K562 (cell line): ENCODE measurements around the gene ADAMTSL3. TPM values are rescaled to one million over a fixed set of nuclear protein-coding genes. Genes with fewer than 3 reads are reported as not detected.

ENCODE experiments used
- ATAC-seq: fragments of 200-7000 bp; cut with Tn5 transposase; 3 replicates; pipeline ENCODE4 v1.9.1; 2020; ENCODE audit warnings: moderate library complexity
- BruUV-seq: library from RNA; stranded (reverse); fragments of 400-500 nt; replicated peaks from 2 replicates; lab custom pipeline; 2021; lab: Mats Ljungman, UMichigan
- CTCF ChIA-PET: fragments of 300-600 bp; formaldehyde crosslinking; extraction: SDS; loops from one replicate; lab custom pipeline; 2021; ENCODE audit warnings: low intra/inter-chr PET ratio; lab: Yijun Ruan, JAX
- POLR2A ChIA-PET: fragments of 300-600, 350-650 bp; sonication (Branson Sonifier 250); formaldehyde crosslinking; extraction: SDS; loops from one replicate; lab custom pipeline; 2021; ENCODE audit warnings: antibody characterized with exemption, inconsistent platforms; lab: Yijun Ruan, JAX
- DNase-seq, 4 experiments: peaks; one replicate each; pipeline versions ENCODE4 v3.0.0 to v3.0.0-alpha.2; 2011 to 2018; ENCODE audit warnings: low spot score in 3 of 4, mixed read lengths in 3 of 4; ENCODE audit errors: extremely low read depth in 1 of 4
- FAIRE-seq: peaks from 2 replicates; lab custom pipeline; 2011; peaks lifted over from hg19 to GRCh38; lab: Jason Lieb, UNC
- H2AFZ ChIP-seq: 2 replicates; pipeline ENCODE4 v1.6.0; 2011; ENCODE audit warnings: low read depth, low read length, control low read depth, inconsistent platforms
- H3K27ac ChIP-seq: fragments of 200-600 bp; 3 replicates; pipeline ENCODE4 v1.8.0; 2011; ENCODE audit warnings: low read depth, mild to moderate bottlenecking, control low read depth, inconsistent platforms, low read length, moderate library complexity, mixed read lengths; ENCODE audit errors: extremely low read depth
- H3K27me3 ChIP-seq, 2 experiments: fragments of 300-600 bp in 1 of 2; 2 replicates in 1 of 2; 3 replicates in 1 of 2; pipeline versions ENCODE4 v1.6.0 to v1.8.0; 2011; ENCODE audit warnings: inconsistent platforms in 2 of 2, low read length in 2 of 2, mild to moderate bottlenecking in 1 of 2, mixed read lengths in 1 of 2, moderate library complexity in 1 of 2; ENCODE audit not compliant: control insufficient read depth in 2 of 2, insufficient read depth in 2 of 2
- H3K36me3 ChIP-seq: fragments of 300-600 bp; 3 replicates; pipeline ENCODE4 v1.8.0; 2011; ENCODE audit warnings: mild to moderate bottlenecking, low read length, inconsistent platforms; ENCODE audit not compliant: control insufficient read depth, insufficient read depth
- H3K4me1 ChIP-seq, 2 experiments: fragments of 200-600 bp in 1 of 2; replicated peaks in 1 of 2; 2 replicates in 1 of 2; 3 replicates in 1 of 2; pipeline versions ENCODE4 v1.5.1 to v1.8.0; 2011; ENCODE audit warnings: inconsistent platforms in 2 of 2, low read length in 2 of 2, mild to moderate bottlenecking in 1 of 2, mixed read lengths in 1 of 2, moderate library complexity in 1 of 2; ENCODE audit not compliant: control insufficient read depth in 2 of 2, insufficient read depth in 2 of 2
- H3K4me2 ChIP-seq: 2 replicates; pipeline ENCODE4 v1.6.1; 2011; ENCODE audit warnings: low read length, control low read depth, inconsistent platforms, mixed read lengths; ENCODE audit not compliant: insufficient read depth
- H3K4me3 ChIP-seq: fragments of 200-600 bp; sonication (generic), shearing (Covaris generic); 2 replicates; pipeline ENCODE4 v1.5.1; 2016; ENCODE audit warnings: control low read depth, inconsistent platforms
- H3K79me2 ChIP-seq: fragments of 200-600 bp; 3 replicates; pipeline ENCODE4 v1.8.0; 2011; ENCODE audit warnings: low read length, inconsistent platforms; ENCODE audit not compliant: control insufficient read depth, insufficient read depth
- H3K9ac ChIP-seq, 2 experiments: 2 replicates each; pipeline versions ENCODE4 v1.6.0 to v1.6.1; 2011; ENCODE audit warnings: low read depth in 2 of 2, low read length in 2 of 2, control low read depth in 1 of 2, inconsistent platforms in 1 of 2, mild to moderate bottlenecking in 1 of 2, mixed read lengths in 1 of 2; ENCODE audit not compliant: insufficient read depth in 1 of 2
- H3K9me1 ChIP-seq: one replicate; pipeline ENCODE4 v1.6.0; 2011; ENCODE audit warnings: inconsistent platforms, mild to moderate bottlenecking, low read length, moderate library complexity; ENCODE audit not compliant: control insufficient read depth, insufficient read depth
- H3K9me3 ChIP-seq: replicated peaks from 2 replicates; pipeline ENCODE4 v1.5.1; 2011; ENCODE audit warnings: low read depth, low read length, inconsistent platforms; ENCODE audit not compliant: control insufficient read depth, insufficient read depth
- H4K20me1 ChIP-seq: replicated peaks from 2 replicates; pipeline ENCODE4 v1.6.1; 2011; ENCODE audit warnings: low read length, inconsistent platforms, mixed read lengths; ENCODE audit not compliant: control insufficient read depth, insufficient read depth
- CREB3L1 ChIP-seq: fragments of 450-650 bp; IDR thresholded peaks from 2 replicates; pipeline ENCODE4 v1.6.1; 2014; ENCODE audit warnings: low read depth, mild to moderate bottlenecking, moderate library complexity, borderline replicate concordance
- GATA2 ChIP-seq: sonication (generic); formaldehyde crosslinking; IDR thresholded peaks from 2 replicates; pipeline ENCODE4 v1.4.0; 2020; ENCODE audit warnings: mild to moderate bottlenecking, missing genetic modification reagents
- LEF1 ChIP-seq: fragments of 450-650 bp; IDR thresholded peaks from 2 replicates; pipeline ENCODE4 v1.6.1; 2016; ENCODE audit warnings: mild to moderate bottlenecking
- MBD2 ChIP-seq: sonication (generic); IDR thresholded peaks from 2 replicates; pipeline ENCODE4 v1.6.1; 2016; ENCODE audit warnings: low read depth, borderline replicate concordance
- MECOM ChIP-seq: fragments of 250-450 bp; sonication (Bioruptor Pico); IDR thresholded peaks from 2 replicates; pipeline ENCODE4 v1.8.0; 2022; ENCODE audit warnings: inconsistent platforms
- NBN ChIP-seq: fragments of 450-650 bp; IDR thresholded peaks from 2 replicates; pipeline ENCODE4 v1.6.1; 2016; ENCODE audit warnings: low read depth, mild to moderate bottlenecking
- NFIC ChIP-seq: fragments of 450-650 bp; IDR thresholded peaks from 2 replicates; pipeline ENCODE4 v1.6.1; 2017; ENCODE audit warnings: mild to moderate bottlenecking, inconsistent platforms
- ZNF143 ChIP-seq: sonication (generic); formaldehyde crosslinking; IDR thresholded peaks from 2 replicates; pipeline ENCODE4 v1.9.0; 2022; ENCODE audit warnings: mild to moderate bottlenecking, missing genetic modification reagents
- ZNF324 ChIP-seq: fragments of 250-450 bp; sonication (Bioruptor Pico); IDR thresholded peaks from 2 replicates; pipeline ENCODE4 v1.4.0; 2020; ENCODE audit warnings: mild to moderate bottlenecking
- ZNF384 ChIP-seq: IDR thresholded peaks from 2 replicates; pipeline ENCODE4 v1.6.1; 2012; ENCODE audit warnings: low read depth, low read length, improper control_type of control experiment
- in situ Hi-C: fragments of 300-500 bp; cut with MboI; formaldehyde crosslinking; loops from 4 replicates; pipeline ENCODE4 v1.15.0; 2018; ENCODE audit warnings: inconsistent platforms, mixed read lengths
- intact Hi-C: fragments of 100-400 bp; cut with micrococcal nuclease; formaldehyde crosslinking; loops from 2 replicates; pipeline ENCODE4 v1.14.2; 2022
- polyA plus RNA-seq, 8 experiments: library from polyadenylated mRNA; depleted of rRNA in 4 of 8; stranded (reverse) in 5 of 8; unstranded in 3 of 8; fragments of >200 nt; fragmentation: Nextera tagmentation in 2 of 8; fragmentation: Illumina TruSeq in 1 of 8; extraction: Ambion mirVana in 2 of 8; extraction: Trizol in 1 of 8; gene quantifications; 2 replicates each; pipeline versions ENCODE4 v1.2.1 to v1.2.3, GENCODE V29; 2011 to 2014; ENCODE audit warnings: inconsistent platforms in 1 of 8, missing spikeins in 1 of 8
- total RNA-seq, 7 experiments: library from RNA; depleted of rRNA in 6 of 7; stranded (reverse); fragments of >200 nt in 6 of 7; fragmentation: Illumina TruSeq in 2 of 7; extraction: Trizol in 2 of 7; gene quantifications; 2 replicates each; pipeline versions ENCODE4 v1.2.1 to v1.2.3, GENCODE V29; 2011 to 2021; ENCODE audit warnings: low replicate concordance in 1 of 7
- TF ChIP-seq, protein P1 (sequence below): sonication (generic); formaldehyde crosslinking; IDR thresholded peaks from 2 replicates; pipeline ENCODE4 v1.8.0; 2022; ENCODE audit warnings: mild to moderate bottlenecking, missing genetic modification reagents
- TF ChIP-seq, protein P2 (sequence below): sonication (generic); formaldehyde crosslinking; IDR thresholded peaks from 2 replicates; pipeline ENCODE4 v1.4.0; 2020; ENCODE audit warnings: mild to moderate bottlenecking, missing genetic modification reagents
- TF ChIP-seq, protein P3 (sequence below), 2 experiments: fragments of 450-650 bp in 1 of 2; IDR thresholded peaks; 2 replicates each; pipeline ENCODE4 v1.6.1; 2011 to 2017; ENCODE audit warnings: low read depth in 2 of 2, antibody characterized with exemption in 1 of 2, borderline replicate concordance in 1 of 2, low read length in 1 of 2, mild to moderate bottlenecking in 1 of 2, mixed read lengths in 1 of 2; ENCODE audit not compliant: control insufficient read depth in 1 of 2
- TF ChIP-seq, protein P4 (sequence below): fragments of 250-450 bp; sonication (Bioruptor Pico); IDR thresholded peaks from 2 replicates; pipeline ENCODE4 v1.4.0; 2020; ENCODE audit warnings: borderline replicate concordance

ADAMTSL3 gene
- total and polyA plus RNA-seq, 9 of the 15 experiments (the other 6 are each of a cell fraction or from before 2014, with no cell fraction given) = 0.01 to 0.18 (median 0.07) TPM; not detected in 3

DNA sequence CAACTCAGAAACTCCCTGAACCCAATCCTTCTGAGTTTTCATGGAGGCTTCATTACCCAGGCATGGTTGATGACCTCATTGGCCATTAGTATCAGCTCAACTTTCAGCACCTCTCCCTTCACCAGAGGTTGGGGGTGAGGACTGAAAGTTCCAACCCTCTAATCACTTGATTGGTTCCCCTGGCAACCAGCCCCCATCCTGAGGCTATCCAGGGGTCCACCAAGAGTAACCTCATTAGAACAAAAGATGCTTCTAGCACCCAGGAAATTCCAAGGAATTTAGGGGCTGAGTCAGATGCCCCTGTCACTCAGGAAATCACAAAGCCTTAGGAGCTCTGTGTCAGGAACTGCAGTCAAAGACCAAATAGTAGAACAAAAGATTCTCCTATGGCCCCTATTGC is 43.8 kb downstream of the ADAMTSL3 start:
- FAIRE-seq = no peak
- Histone ChIP-seq H3K9ac (no peak overlapping the region), H3K4me3 (no peak overlapping the region), H3K4me1 (no peaks in the 10 kb centered on the region), H3K9me3 (no peaks in the 10 kb centered on the region), H4K20me1 (no peaks in the 10 kb centered on the region), H3K36me3 (no peaks in the 10 kb centered on the region), H2AFZ (no peak overlapping the region), H3K4me2 (no peak overlapping the region), H3K27me3 (peaks cover 3 to 5% of the 10 kb centered on the region in 2 experiments; a peak in 3 of 5 replicates), H3K79me2 (no peaks in the 10 kb centered on the region), H3K9me1 (no peaks in the 10 kb centered on the region), H3K27ac (no peak overlapping the region)
- no peak for ATAC-seq
- DNase-seq = no peak
- in situ Hi-C loops (no loop called here), intact Hi-C loops (no loop called here)
- TF ChIP-seq ZNF143 (CRISPR knock-in tag) (no peak), LEF1 (no peak), NBN (no peak), NFIC (no peak), MECOM (no peak), GATA2 (no peak), ZNF324 (CRISPR knock-in tag) (no peak), ZNF384 (no peak), MBD2 (no peak), CREB3L1 (no peak)
- TF ChIP-seq, protein P1, sequence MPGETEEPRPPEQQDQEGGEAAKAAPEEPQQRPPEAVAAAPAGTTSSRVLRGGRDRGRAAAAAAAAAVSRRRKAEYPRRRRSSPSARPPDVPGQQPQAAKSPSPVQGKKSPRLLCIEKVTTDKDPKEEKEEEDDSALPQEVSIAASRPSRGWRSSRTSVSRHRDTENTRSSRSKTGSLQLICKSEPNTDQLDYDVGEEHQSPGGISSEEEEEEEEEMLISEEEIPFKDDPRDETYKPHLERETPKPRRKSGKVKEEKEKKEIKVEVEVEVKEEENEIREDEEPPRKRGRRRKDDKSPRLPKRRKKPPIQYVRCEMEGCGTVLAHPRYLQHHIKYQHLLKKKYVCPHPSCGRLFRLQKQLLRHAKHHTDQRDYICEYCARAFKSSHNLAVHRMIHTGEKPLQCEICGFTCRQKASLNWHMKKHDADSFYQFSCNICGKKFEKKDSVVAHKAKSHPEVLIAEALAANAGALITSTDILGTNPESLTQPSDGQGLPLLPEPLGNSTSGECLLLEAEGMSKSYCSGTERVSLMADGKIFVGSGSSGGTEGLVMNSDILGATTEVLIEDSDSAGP = no peak
- TF ChIP-seq, protein P2, sequence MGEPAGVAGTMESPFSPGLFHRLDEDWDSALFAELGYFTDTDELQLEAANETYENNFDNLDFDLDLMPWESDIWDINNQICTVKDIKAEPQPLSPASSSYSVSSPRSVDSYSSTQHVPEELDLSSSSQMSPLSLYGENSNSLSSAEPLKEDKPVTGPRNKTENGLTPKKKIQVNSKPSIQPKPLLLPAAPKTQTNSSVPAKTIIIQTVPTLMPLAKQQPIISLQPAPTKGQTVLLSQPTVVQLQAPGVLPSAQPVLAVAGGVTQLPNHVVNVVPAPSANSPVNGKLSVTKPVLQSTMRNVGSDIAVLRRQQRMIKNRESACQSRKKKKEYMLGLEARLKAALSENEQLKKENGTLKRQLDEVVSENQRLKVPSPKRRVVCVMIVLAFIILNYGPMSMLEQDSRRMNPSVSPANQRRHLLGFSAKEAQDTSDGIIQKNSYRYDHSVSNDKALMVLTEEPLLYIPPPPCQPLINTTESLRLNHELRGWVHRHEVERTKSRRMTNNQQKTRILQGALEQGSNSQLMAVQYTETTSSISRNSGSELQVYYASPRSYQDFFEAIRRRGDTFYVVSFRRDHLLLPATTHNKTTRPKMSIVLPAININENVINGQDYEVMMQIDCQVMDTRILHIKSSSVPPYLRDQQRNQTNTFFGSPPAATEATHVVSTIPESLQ (CRISPR knock-in tag) = no peak
- TF ChIP-seq, protein P3, sequence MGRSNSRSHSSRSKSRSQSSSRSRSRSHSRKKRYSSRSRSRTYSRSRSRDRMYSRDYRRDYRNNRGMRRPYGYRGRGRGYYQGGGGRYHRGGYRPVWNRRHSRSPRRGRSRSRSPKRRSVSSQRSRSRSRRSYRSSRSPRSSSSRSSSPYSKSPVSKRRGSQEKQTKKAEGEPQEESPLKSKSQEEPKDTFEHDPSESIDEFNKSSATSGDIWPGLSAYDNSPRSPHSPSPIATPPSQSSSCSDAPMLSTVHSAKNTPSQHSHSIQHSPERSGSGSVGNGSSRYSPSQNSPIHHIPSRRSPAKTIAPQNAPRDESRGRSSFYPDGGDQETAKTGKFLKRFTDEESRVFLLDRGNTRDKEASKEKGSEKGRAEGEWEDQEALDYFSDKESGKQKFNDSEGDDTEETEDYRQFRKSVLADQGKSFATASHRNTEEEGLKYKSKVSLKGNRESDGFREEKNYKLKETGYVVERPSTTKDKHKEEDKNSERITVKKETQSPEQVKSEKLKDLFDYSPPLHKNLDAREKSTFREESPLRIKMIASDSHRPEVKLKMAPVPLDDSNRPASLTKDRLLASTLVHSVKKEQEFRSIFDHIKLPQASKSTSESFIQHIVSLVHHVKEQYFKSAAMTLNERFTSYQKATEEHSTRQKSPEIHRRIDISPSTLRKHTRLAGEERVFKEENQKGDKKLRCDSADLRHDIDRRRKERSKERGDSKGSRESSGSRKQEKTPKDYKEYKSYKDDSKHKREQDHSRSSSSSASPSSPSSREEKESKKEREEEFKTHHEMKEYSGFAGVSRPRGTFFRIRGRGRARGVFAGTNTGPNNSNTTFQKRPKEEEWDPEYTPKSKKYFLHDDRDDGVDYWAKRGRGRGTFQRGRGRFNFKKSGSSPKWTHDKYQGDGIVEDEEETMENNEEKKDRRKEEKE (IDR thresholded peaks at IDR 0.05; ENCODE audit: borderline replicate concordance in 1 of 2, control insufficient read depth in 1 of 2, low read depth in 2 of 2, low read length in 1 of 2) = no peak
- TF ChIP-seq, protein P4, sequence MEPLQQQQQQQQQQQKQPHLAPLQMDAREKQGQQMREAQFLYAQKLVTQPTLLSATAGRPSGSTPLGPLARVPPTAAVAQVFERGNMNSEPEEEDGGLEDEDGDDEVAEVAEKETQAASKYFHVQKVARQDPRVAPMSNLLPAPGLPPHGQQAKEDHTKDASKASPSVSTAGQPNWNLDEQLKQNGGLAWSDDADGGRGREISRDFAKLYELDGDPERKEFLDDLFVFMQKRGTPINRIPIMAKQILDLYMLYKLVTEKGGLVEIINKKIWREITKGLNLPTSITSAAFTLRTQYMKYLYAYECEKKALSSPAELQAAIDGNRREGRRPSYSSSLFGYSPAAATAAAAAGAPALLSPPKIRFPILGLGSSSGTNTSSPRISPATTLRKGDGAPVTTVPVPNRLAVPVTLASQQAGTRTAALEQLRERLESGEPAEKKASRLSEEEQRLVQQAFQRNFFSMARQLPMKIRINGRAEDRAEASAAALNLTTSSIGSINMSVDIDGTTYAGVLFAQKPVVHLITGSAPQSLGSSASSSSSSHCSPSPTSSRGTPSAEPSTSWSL (CRISPR knock-in tag) = no peak
- ChIA-PET CTCF (no interaction called here), POLR2A (no interaction called here)
- BruUV-seq = no TSS peak
